MG63 (cell line): ENCODE measurements around the gene VWA8. TPM values are rescaled to one million over a fixed set of nuclear protein-coding genes. Genes with fewer than 3 reads are reported as not detected.
"Not testable (repeated sequence)": the region's sequence is repeated elsewhere in the genome, so short reads cannot be mapped to it uniquely, and the experiment has no call there.

Experiments
- DNase-seq: peaks from one replicate; pipeline ENCODE4 v3.0.0-alpha.2; 2020
- H3K27me3 ChIP-seq: fragments of 250-450 bp; sonication (Bioruptor Pico); 2 replicates; pipeline ENCODE4 v1.5.1; 2020; ENCODE audit warnings: mild to moderate bottlenecking, moderate library complexity
- H3K36me3 ChIP-seq: fragments of 250-450 bp; sonication (Bioruptor Pico); 2 replicates; pipeline ENCODE4 v1.5.1; 2020; ENCODE audit warnings: mild to moderate bottlenecking, moderate library complexity
- H3K4me3 ChIP-seq: fragments of 250-450 bp; sonication (Bioruptor Pico); 2 replicates; pipeline ENCODE4 v1.5.1; 2020; ENCODE audit warnings: mild to moderate bottlenecking, moderate library complexity
- H3K9me3 ChIP-seq: fragments of 250-450 bp; sonication (Bioruptor Pico); 2 replicates; pipeline ENCODE4 v1.5.1; 2020; ENCODE audit warnings: mild to moderate bottlenecking, moderate library complexity
- total RNA-seq: library from RNA; depleted of rRNA; stranded (reverse); fragments of >200 nt; shearing (Covaris generic); gene quantifications from 2 replicates; pipeline ENCODE4 v1.2.3, GENCODE V29; 2014; ENCODE audit warnings: low replicate concordance

VWA8 gene
- total RNA-seq, 1 experiment from 2014 or later, result 10.5 TPM

GRCh38 chr13:41851351-41851750 lies 109.6 kb downstream of the VWA8 start:
- no peaks in the 10 kb centered on the region for H3K27me3 ChIP-seq
- no peaks in the 10 kb centered on the region for H3K9me3 ChIP-seq
- H3K4me3 ChIP-seq, result no peak overlapping the region
- H3K36me3 ChIP-seq, result peaks cover 8% of the 10 kb centered on the region; the same call in 1 of the 2 replicates
- DNase-seq, result no peak

GRCh38 chr13:41848435-41849255 lies 112.3 kb downstream of the VWA8 start:
- peaks cover 8% of the 10 kb centered on the region; the same call in 1 of the 2 replicates for H3K36me3 ChIP-seq
- DNase-seq, result no peak
- H3K9me3 ChIP-seq, result no peaks in the 10 kb centered on the region; the same call in 1 of the 2 replicates
- H3K4me3 ChIP-seq, result no peak overlapping the region
- no peaks in the 10 kb centered on the region for H3K27me3 ChIP-seq

GRCh38 chr13:41847216-41847615 lies 113.7 kb downstream of the VWA8 start:
- no peak for DNase-seq

GRCh38 chr13:41842036-41842620 lies 118.8 kb downstream of the VWA8 start:
- H3K36me3 ChIP-seq, result no peaks in the 10 kb centered on the region
- H3K9me3 ChIP-seq, result no peaks in the 10 kb centered on the region; the same call in 1 of the 2 replicates
- H3K27me3 ChIP-seq, result no peaks in the 10 kb centered on the region
- H3K4me3 ChIP-seq, result no peak overlapping the region
- peak; percentile 6 for DNase-seq

More at GRCh38 chr13:41847216-41847615, 113.7 kb downstream of the VWA8 start:
- H3K36me3 ChIP-seq, result peaks cover under 1% of the 10 kb centered on the region; the same call in 1 of the 2 replicates
- no peak overlapping the region for H3K4me3 ChIP-seq
- no peaks in the 10 kb centered on the region; the same call in 1 of the 2 replicates for H3K9me3 ChIP-seq
- H3K27me3 ChIP-seq, result no peaks in the 10 kb centered on the region

GRCh38 chr13:41837629-41838028 lies 123.3 kb downstream of the VWA8 start:
- Histone ChIP-seq H3K36me3 (no peaks in the 10 kb centered on the region; the same call in 1 of the 2 replicates), H3K27me3 (no peaks in the 10 kb centered on the region), H3K4me3 (no peak overlapping the region), H3K9me3 (no peaks in the 10 kb centered on the region)
- no peak for DNase-seq

GRCh38 chr13:41835871-41836270 lies 125.0 kb downstream of the VWA8 start:
- DNase-seq, result no peak
- no peaks in the 10 kb centered on the region for H3K9me3 ChIP-seq
- no peaks in the 10 kb centered on the region; the same call in 1 of the 2 replicates for H3K36me3 ChIP-seq
- no peak overlapping the region for H3K4me3 ChIP-seq
- no peaks in the 10 kb centered on the region for H3K27me3 ChIP-seq

GRCh38 chr13:41834697-41835096 lies 126.2 kb downstream of the VWA8 start:
- not testable (repeated sequence) for H3K27me3 ChIP-seq, H3K36me3 ChIP-seq, H3K4me3 ChIP-seq, DNase-seq, H3K9me3 ChIP-seq

- H3K36me3 ChIP-seq, result no peaks in the 10 kb centered on the region; the same call in 1 of the 2 replicates
- no peak for DNase-seq
- H3K9me3 ChIP-seq, result no peaks in the 10 kb centered on the region
- H3K4me3 ChIP-seq, result no peak overlapping the region
- H3K27me3 ChIP-seq, result no peaks in the 10 kb centered on the region
These were observed 127.1 kb downstream of the VWA8 start for GRCh38 chr13:41833831-41834230.

- no peaks in the 10 kb centered on the region; the same call in 1 of the 2 replicates for H3K36me3 ChIP-seq
- H3K4me3 ChIP-seq, result no peak overlapping the region
- H3K9me3 ChIP-seq, result no peaks in the 10 kb centered on the region
- no peak for DNase-seq
- H3K27me3 ChIP-seq, result no peaks in the 10 kb centered on the region
These were observed 127.7 kb downstream of the VWA8 start for GRCh38 chr13:41833201-41833600.

- H3K4me3 ChIP-seq, result no peak overlapping the region
- no peaks in the 10 kb centered on the region for H3K27me3 ChIP-seq
- H3K9me3 ChIP-seq, result no peaks in the 10 kb centered on the region
- H3K36me3 ChIP-seq, result no peaks in the 10 kb centered on the region; the same call in 1 of the 2 replicates
- DNase-seq, result peak; percentile 72
These were observed 133.2 kb downstream of the VWA8 start for GRCh38 chr13:41827507-41828213.

- H3K4me3 ChIP-seq, result no peak overlapping the region
- DNase-seq, result no peak
These were observed 135.2 kb downstream of the VWA8 start for GRCh38 chr13:41825691-41826090.

GRCh38 chr13:41823476-41823875 lies 137.4 kb downstream of the VWA8 start:
- peaks cover 4% of the 10 kb centered on the region; the same call in 1 of the 2 replicates for H3K36me3 ChIP-seq
- DNase-seq, result no peak
- H3K27me3 ChIP-seq, result no peaks in the 10 kb centered on the region
- no peak overlapping the region for H3K4me3 ChIP-seq
- H3K9me3 ChIP-seq, result no peaks in the 10 kb centered on the region

More at GRCh38 chr13:41825691-41826090, 135.2 kb downstream of the VWA8 start:
- Histone ChIP-seq H3K36me3 (no peaks in the 10 kb centered on the region; the same call in 1 of the 2 replicates), H3K27me3 (no peaks in the 10 kb centered on the region), H3K9me3 (no peaks in the 10 kb centered on the region)

GRCh38 chr13:41822560-41822959 lies 138.3 kb downstream of the VWA8 start:
- DNase-seq, result no peak
- Histone ChIP-seq H3K36me3 (peaks cover 4% of the 10 kb centered on the region), H3K9me3 (no peaks in the 10 kb centered on the region), H3K4me3 (no peak overlapping the region), H3K27me3 (no peaks in the 10 kb centered on the region)

- Histone ChIP-seq H3K9me3 (no peaks in the 10 kb centered on the region), H3K36me3 (peaks cover 4% of the 10 kb centered on the region), H3K4me3 (no peak overlapping the region), H3K27me3 (no peaks in the 10 kb centered on the region)
- no peak for DNase-seq
These were observed 139.7 kb downstream of the VWA8 start for GRCh38 chr13:41821238-41821594.

- Histone ChIP-seq H3K27me3 (no peaks in the 10 kb centered on the region), H3K4me3 (no peak overlapping the region), H3K36me3 (peaks cover 5% of the 10 kb centered on the region), H3K9me3 (no peaks in the 10 kb centered on the region)
- DNase-seq, result no peak
These were observed 140.2 kb downstream of the VWA8 start for GRCh38 chr13:41820581-41821237.

- no peaks in the 10 kb centered on the region for H3K27me3 ChIP-seq
- H3K36me3 ChIP-seq, result peaks cover 9% of the 10 kb centered on the region
- no peaks in the 10 kb centered on the region for H3K9me3 ChIP-seq
- DNase-seq, result no peak
- H3K4me3 ChIP-seq, result no peak overlapping the region
These were observed 144.9 kb downstream of the VWA8 start for GRCh38 chr13:41816057-41816456.
